GM18519 (cell line): ENCODE results near the gene POLR3E.

ENCODE experiments used
- ATAC-seq: cut with Tn5 transposase; IDR thresholded peaks from one replicate; pipeline ENCODE4 v1.9.1; 2021; ENCODE audit warnings: mild to moderate bottlenecking, moderate library complexity; ENCODE audit not compliant: unreplicated experiment, low FRiP score

Gene POLR3E, protein sequence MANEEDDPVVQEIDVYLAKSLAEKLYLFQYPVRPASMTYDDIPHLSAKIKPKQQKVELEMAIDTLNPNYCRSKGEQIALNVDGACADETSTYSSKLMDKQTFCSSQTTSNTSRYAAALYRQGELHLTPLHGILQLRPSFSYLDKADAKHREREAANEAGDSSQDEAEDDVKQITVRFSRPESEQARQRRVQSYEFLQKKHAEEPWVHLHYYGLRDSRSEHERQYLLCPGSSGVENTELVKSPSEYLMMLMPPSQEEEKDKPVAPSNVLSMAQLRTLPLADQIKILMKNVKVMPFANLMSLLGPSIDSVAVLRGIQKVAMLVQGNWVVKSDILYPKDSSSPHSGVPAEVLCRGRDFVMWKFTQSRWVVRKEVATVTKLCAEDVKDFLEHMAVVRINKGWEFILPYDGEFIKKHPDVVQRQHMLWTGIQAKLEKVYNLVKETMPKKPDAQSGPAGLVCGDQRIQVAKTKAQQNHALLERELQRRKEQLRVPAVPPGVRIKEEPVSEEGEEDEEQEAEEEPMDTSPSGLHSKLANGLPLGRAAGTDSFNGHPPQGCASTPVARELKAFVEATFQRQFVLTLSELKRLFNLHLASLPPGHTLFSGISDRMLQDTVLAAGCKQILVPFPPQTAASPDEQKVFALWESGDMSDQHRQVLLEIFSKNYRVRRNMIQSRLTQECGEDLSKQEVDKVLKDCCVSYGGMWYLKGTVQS

DNA sequence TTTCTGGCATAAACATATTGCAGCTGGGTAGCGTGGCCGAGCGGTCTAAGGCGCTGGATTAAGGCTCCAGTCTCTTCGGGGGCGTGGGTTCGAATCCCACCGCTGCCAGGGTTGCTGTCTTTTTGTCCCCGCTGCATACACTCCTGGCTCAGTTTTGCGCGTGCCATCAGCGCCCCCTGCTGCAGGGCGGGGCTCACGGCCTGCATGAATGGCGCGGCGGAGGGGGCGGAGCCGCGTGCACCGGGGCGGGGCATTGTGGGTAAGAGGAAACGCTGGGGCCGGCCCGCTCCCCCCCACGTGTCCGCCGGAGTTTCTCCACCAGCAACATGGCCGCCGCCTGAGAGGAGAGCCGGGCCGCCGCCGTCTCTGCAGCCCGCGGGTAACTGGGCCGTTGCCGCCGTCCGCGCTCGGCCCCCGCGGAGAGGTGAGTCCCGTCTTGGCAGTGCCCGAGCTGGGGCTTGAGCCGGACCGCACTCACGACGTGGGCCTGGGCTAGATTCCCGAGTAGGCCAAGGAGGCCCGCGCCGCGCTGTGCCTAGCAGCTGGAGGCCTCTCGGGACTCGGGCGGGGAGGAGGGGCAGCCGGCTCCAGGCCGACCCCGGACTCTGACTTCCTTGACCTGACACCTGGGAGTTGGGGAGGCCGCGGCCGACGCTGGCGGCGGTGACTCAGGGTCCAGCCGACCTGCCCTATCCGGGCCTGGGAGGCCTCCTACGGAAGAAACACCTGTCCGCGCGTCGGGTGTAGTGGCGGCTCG lies at the start of gene POLR3E:
TSS of gene POLR3E (plus strand) at position 296 of the 757 bp plus-strand sequence. CDS start 5,560 bp downstream, outside the sequence.
- peak; percentile 50 for ATAC-seq

DNA sequence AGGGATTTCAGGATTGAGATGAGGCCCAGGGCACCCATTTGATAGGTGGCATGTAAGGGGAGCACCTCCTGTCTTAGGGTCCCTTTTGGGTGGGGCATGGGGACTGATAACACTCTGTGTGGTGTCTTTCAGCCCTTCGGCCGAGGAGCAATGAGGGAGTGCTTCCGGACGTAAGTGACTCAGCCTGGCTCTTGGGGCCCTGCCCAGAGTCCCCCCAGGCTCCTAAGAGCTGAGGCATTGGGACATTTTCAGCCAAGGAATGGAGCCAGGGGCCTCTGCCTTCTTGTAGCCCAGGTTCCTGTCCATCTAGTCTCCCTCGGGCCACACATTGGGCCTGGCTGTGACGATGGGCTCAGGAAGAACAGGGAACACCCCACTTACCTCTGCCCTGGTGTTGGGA lies 46.7 kb upstream of the POLR3E start:
- ATAC-seq: no peak

DNA sequence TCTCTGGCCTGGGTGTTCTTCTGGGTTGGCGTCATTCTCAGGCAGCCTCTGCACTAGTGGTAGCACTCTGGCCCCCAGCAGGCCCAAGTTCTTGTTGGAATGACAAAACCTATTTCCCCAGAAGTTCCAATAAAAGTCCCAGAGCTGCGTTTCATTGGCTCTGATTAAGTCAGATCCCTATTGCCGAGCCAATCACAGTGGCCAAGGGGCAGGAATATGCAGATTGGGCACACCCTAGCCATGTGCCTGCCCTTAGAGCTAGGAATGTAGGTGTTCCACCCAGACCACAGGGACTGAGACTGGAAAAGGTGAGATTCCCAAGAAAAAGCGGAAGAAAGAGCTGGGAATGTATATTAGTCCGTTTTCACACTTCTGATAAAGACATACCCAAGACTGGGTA lies 44.9 kb upstream of the POLR3E start:
- no peak for ATAC-seq

DNA sequence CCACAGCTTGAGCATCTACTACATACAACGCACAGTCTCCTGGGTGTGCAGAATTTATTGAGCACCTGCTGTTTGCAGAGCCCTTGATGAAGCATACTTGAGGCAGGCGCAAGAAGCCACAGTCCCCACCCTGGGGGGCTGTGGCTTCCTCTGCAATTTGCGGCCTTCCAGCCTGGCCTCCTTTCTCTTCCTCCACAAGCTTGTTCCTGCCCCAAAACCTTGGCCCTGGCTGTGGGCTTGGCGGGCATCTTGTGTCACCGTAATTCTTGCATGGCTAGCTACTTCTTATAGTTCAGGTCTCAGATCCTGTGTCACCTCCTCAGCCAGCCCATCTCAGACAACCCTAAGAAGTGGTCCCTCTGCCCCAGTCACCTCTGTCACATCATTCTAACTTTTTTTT lies 43.9 kb upstream of the POLR3E start:
- no peak for ATAC-seq

DNA sequence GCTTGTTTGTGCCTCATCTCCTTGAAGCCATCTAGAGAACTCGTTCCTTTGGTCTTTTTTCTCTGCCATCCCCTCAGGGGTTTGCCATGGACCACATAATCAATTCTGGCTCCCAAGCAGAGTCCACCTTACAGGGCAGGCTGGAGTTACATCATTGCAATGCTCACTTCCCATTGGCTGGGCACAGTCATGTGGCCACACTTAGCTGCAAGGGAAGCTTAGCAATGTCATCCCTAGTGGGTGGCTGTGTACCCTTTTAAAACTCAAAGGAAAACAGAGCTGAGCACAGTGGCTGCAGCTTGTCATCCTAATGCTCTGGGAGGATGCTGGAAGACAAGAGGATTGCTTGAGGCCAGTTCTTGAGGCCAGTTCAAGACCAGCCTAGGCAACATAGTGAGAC lies 41.9 kb upstream of the POLR3E start:
- no peak for ATAC-seq

DNA sequence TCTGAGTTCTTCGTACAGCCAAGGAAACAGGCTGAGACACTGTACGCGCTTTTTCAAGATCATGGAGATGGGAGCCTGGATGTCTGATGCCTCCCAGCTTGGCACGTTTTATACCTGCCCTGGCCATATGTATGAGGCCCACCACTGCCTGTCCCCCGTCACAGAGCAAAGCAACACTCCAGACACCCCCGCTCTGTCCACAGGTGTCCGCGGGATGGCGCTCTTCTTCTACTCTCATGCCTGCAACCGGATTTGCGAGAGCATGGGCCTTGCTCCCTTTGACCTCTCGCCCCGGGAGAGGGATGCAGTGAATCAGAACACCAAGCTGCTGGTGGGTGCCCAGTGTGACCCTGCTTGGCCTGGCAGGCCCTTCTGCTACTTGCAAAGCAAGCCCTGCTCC lies 39.8 kb upstream of the POLR3E start:
- no peak for ATAC-seq

DNA sequence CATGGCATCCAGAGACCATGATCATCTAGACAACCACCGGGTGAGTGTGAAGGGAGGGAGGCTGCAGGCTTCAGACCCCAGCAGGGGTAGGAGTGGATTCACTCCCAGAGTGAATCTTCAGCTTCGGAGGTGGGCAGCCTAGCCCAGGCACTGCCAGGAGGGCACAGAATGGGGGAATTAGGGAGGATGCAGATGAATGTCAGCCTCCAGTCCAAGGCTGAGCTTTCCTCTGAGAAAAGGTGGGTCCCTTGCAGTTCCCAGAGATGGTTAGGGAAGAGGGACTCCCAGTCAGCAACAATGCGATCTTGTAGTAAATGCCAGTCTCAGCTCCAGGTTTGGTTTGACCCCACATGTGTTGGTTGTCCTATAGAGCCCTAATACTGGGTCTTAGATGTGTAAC lies 36.7 kb upstream of the POLR3E start:
- no peak for ATAC-seq

DNA sequence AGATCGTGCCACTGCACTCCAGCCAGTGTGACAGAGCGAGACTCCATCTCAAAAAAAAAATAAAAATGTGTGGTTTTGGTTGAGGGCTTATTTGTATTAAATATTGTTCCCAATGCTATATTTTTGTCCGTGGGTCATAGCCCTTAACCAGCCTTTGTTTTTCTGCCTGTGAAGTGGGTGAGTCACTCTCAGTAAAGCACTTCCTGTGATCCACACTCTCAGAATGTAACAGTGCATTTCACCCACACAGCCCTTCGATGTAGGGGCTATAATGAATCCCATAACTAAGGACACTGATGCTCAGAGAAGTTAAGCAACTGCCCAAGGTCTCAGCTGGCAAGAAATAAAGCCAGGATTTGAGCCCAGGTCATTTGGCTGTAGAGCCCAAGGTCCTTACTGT lies 34.7 kb upstream of the POLR3E start:
- ATAC-seq: no peak

DNA sequence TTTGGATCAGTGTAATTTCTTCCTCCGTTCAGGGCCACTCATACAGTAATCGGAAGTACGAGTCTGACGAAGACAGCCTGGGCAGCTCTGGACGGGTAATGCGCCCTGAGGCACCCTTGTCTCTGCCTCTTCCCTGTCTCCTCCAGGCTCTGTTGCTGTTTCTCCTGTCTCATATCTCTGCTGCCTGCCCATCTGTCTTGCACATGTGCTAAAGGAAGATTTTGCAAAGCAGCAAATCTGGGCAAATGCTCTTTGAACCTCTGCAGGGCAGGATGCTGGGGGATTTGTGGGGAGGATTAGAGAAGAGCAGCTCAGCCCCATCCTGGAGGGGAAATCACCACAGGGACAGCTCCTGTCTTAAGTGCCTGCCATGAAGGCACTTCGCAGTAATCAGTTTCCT lies 32.4 kb upstream of the POLR3E start:
- ATAC-seq: no peak

DNA sequence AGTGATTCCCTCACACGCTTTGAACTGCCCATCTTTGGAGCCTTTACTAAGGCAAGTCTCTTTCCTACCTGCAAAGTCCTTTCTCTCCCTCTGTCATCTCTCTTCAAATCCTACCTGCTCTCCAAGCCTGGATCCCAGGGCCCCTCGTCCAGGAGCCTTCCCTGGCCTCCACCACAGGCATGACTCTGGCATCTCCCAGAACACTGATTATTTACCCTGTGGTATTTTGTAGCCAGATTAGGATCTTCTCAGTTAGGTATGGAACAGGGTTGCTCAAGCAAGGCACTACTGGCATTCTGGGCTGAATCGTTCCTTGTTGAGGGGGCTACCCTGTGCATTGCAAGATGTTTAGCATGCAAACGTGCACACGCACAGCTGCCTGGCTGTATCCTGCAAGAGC lies 31.9 kb upstream of the POLR3E start:
- ATAC-seq: no peak

DNA sequence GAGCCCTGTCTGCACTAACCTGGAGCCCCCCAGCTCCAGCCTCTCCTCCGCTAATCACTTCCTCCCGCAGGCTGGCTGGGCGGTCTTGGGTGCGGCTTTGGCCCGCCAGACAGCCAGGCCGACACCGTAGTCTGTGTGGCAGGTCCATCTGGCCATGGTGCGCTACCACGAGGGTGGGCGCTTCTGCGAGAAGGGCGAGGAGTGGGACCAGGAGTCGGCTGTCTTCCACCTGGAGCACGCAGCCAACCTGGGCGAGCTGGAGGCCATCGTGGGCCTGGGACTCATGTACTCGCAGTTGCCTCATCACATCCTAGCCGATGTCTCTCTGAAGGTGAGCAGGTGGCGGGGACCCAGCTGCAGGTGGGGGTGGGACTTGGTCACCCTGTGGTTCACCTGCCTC lies 30.7 kb upstream of the POLR3E start:
- ATAC-seq: no peak

DNA sequence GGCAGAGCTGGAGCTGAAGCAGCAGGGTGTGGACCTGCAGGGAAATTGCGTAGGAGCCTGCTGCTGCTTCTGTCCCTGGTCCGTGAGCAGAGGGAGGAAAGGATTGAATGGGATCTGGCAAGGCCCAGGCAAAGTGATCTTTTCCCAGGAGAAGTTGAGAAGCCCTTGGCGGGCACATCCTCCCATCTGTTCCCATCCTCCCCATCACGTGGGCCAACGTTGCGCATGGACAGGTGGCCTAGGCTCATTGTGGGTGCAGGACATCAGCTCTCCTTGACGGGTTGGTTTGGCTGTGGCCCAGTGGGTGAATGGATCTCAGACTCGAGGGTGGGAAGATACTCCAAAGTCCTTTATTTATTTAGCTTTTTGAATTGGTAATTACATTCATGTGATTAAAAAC lies 29.4 kb upstream of the POLR3E start:
- ATAC-seq: no peak

DNA sequence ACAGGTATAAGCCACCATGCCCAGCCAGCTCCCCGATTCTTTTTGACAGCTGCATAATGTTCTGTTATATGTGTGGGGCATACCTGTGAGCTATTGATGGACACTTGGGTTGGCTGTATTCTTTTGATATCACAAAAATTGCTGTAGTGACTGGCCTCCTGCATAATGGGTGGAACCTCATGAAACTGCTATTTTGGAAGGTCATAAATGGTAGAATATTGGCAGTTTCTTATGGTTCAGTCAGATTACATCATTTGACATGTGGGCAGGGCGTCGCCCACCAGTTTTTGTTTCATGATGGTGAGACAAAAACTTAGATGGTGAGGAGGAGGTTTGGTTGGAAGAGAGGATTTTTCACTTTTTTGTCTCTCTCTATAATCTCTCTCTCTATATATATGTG lies 26.7 kb upstream of the POLR3E start:
- no peak for ATAC-seq

DNA sequence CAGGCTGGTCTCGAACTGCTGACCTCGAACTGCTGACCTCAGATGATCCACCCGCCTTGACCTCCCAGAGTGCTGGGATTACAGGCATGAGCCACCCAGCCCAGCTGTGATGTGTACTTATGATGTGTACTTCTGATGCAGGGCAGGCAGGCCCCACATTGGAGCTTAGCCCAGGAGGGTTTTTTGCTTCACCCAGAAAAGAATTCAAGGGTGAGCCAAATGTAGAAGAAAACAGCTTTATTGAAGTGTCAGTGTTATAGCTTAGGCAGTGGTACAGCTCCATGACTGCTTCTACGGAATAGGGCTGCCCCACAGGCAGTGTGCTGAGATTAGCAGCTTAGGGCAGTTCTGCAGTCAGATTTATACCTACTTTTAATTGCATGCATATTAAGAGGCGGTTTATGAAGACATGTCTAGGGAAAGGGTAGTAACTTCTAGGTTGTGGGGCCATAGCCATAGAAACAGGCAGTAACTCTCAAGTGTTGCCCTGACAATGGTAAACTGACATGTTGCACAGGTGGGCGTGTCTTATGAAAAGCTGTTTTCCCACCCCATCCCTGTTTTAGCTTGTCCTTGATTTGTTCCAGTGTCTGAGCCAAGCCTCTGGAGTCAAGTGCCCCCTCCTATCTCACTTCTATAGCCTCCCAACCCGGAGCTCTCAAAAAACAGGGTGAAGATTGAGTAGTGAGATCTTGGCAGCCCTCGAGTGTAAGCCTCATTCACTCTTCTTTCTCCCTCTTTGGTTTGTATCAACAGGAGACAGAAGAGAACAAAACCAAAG lies 24.1 kb upstream of the POLR3E start:
- ATAC-seq: no peak

DNA sequence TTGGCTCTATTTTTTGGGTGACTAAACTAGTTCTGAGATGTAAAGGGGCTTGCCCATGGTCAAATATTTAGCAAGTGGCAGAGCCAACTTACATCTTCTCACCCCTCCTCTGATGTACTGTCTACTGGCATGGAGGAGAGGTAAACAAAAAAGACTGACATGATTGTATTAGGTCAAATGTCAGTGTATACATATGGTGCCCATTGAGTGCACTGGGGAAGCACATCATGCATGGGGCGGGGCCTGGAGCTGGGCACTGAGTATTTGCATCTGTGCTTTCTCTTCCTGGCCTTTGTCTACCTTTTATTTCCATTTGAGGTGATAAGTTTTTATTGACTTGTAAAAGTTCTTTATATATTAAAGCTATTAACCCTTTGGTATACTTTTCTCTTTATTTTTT lies 22.3 kb upstream of the POLR3E start:
- ATAC-seq: no peak

DNA sequence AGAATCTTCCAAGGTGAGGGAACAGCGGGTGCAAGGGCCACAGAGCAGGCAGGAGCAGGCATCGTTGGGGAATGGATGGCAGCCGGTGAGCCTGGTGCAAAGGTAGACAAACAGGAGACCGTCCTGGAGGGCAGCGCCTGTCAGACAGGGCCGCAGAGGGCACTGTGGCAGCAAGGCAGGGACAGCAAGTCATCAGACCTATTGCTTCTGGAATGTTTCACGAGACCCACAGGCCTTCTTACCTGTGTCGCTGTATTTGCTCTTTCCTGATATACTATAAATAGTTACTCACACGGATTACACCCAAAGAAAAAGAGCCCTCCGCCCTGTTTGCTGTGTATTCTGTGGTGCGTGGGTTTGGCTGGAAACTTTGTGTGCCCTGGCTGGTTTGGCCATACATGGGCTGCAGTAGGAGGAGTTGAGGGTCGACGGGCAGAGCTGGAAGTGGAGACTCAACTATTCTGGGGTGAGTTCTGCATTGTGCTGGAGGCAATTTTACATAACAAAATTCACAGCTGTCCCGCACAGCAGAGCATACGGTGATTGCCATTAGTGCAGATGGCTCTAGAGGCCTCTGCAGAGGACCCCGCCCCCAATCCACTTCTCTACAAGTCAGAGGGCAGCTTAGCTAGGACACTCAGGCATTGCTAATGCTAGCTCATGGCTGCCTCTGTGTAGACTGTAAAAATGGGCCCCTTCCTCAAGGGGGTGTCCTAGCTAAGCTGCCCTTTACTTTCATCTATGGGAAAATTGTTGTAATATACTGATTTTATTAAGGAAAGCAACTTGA lies 18.6 kb upstream of the POLR3E start:
- ATAC-seq: no peak

DNA sequence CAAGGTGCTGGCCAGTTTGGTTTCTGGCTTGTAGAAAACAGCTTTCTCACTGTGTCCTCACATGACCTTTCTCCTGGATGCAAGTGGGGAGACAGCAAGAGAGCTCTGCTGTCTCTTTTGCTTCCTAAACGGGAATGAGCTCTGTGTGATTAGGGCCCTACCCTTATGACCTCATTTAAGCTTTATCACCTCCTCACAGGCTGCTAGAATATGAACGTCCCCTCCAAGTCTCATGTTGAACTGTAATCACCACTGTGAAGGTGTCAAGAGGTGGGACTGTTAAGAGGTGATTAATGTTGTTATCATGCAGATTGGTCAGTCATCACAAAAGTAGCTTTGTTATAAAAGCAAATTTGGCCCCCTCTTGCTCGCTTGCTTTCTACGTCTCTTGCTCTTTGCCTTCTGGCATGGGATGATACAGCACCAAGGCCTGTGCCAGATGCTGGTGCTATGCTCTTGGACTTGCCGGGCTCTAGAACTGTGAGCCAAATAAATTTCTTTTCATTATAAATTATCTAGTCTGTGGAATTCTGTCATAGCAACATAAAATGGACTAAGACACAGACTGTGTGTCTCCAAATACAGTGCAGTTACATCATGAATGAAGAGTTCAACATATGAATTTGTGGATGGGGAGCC lies 14.8 kb upstream of the POLR3E start:
- no peak for ATAC-seq

DNA sequence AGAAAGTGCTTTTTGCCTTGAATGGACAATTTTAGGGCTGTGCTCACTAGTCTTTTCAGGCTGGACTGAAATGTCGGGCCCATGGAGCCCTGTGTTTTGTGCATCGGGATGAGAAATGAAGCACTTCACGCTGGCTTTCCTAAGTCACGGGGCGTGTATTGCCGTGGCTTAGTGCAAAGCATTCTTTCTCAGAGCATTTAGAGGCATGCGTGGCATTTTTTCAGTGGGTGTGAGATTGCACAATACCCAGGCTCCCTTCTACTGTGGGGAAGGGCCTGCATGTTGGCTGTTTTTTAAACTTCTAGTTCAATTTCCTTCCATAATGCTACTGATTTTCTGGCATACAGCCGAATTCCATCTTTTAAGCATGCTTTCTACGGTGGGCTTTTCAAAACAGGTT lies 12.6 kb upstream of the POLR3E start:
- ATAC-seq: no peak

DNA sequence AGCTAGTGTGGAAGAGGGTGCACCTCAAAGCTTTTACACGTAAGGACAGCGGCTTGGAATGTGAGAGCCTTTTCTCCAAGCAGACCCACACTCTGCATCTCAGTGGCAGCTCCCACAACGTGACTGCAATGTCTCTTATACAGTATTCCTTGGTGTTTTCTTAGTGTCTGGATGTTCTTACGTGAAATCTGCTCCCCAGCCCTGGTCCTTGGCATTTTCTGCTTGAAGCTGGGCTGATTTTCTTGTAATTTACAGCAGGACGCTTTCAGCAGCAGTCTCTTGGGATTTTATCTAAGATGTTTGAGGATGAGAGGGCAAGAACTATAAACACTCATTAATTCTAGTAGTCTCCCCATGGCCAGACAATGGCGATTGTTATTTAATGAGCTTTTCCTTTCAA lies 12.1 kb upstream of the POLR3E start:
- no peak for ATAC-seq
